ENCODE data around the gene PRKACA.

PRKACA gene

GRCh38 chr19:14091081-14091812, 26.3 kb downstream of the PRKACA start:
- no peak for TF ChIP-seq EZH2phosphoT487 (IDR thresholded peaks at IDR 0.05; ENCODE audit: low read depth)
- TF ChIP-seq CTCF (IDR thresholded peaks at IDR 0.05; ENCODE audit: low read depth, low read length): peak; percentile 69
- Histone ChIP-seq H3K27ac (ENCODE audit: low read length) (peak overlapping the region; percentile 76), H3K79me2 (ENCODE audit: low read length) (no peaks in the 10 kb centered on the region)

GRCh38 chr19:14090509-14091080, 27.0 kb downstream of the PRKACA start, which contains the start of gene SAMD1:
TSS of gene SAMD1 (minus strand) at chr19:14090751.
- H3K9me3 ChIP-seq (ENCODE audit: insufficient read depth, low read length): peaks cover 7% of the 10 kb centered on the region; the same call in 1 of the 2 replicates
- H3K27ac ChIP-seq (ENCODE audit: low read length): peak within 1 kb of the TSS; percentile 76
- 0 out of 2 replicates have a peak within 1 kb of the TSS, but pooled peaks have one; percentile 36 for H2AFZ ChIP-seq (ENCODE audit: low read depth, low read length)
- no peaks in the 10 kb centered on the region for H4K20me1 ChIP-seq (ENCODE audit: insufficient read depth, low read length)
- no peaks in the 10 kb centered on the region for H3K27me3 ChIP-seq (ENCODE audit: low read depth, low read length)
- H3K4me2 ChIP-seq (ENCODE audit: low read length): peak within 1 kb of the TSS; percentile 92
- peaks cover 23% of the 10 kb centered on the region for H3K36me3 ChIP-seq (replicated peaks; ENCODE audit: low read depth, low read length)
- no peaks in the 10 kb centered on the region for H3K79me2 ChIP-seq (ENCODE audit: low read length)
- peak within 1 kb of the TSS; percentile 89 for H3K9ac ChIP-seq (ENCODE audit: low read length)
- H3K4me3 ChIP-seq (ENCODE audit: low read length): peak within 1 kb of the TSS; percentile 88
- no peak for TF ChIP-seq EZH2phosphoT487 (IDR thresholded peaks at IDR 0.05; ENCODE audit: low read depth)
- no peak for TF ChIP-seq CTCF (IDR thresholded peaks at IDR 0.05; ENCODE audit: low read depth, low read length)
- peaks cover 12% of the 10 kb centered on the region for H3K4me1 ChIP-seq (ENCODE audit: low read length)

More at GRCh38 chr19:14091081-14091812, 26.3 kb downstream of the PRKACA start:
- H2AFZ ChIP-seq (ENCODE audit: low read depth, low read length): no peak overlapping the region
- H3K9ac ChIP-seq (ENCODE audit: low read length): peak overlapping the region; percentile 89
- no peaks in the 10 kb centered on the region for H4K20me1 ChIP-seq (ENCODE audit: insufficient read depth, low read length)
- no peaks in the 10 kb centered on the region for H3K27me3 ChIP-seq (ENCODE audit: low read depth, low read length)
- H3K4me1 ChIP-seq (ENCODE audit: low read length): peaks cover 12% of the 10 kb centered on the region
- peak overlapping the region; percentile 92 for H3K4me2 ChIP-seq (ENCODE audit: low read length)
- peaks cover 7% of the 10 kb centered on the region; the same call in 1 of the 2 replicates for H3K9me3 ChIP-seq (ENCODE audit: insufficient read depth, low read length)
- H3K4me3 ChIP-seq (ENCODE audit: low read length): peak overlapping the region; percentile 86
- H3K36me3 ChIP-seq (replicated peaks; ENCODE audit: low read depth, low read length): peaks cover 23% of the 10 kb centered on the region

- Histone ChIP-seq H3K4me2 (ENCODE audit: low read length) (peak overlapping the region; percentile 86), H3K9me3 (ENCODE audit: insufficient read depth, low read length) (peaks cover 7% of the 10 kb centered on the region; the same call in 1 of the 2 replicates), H3K4me3 (ENCODE audit: low read length) (peak overlapping the region; percentile 88), H3K9ac (ENCODE audit: low read length) (peak overlapping the region; percentile 76), H2AFZ (ENCODE audit: low read depth, low read length) (peak overlapping the region; percentile 36; the same call in 1 of the 2 replicates), H3K36me3 (replicated peaks; ENCODE audit: low read depth, low read length) (peaks cover 23% of the 10 kb centered on the region), H3K4me1 (ENCODE audit: low read length) (peaks cover 12% of the 10 kb centered on the region), H4K20me1 (ENCODE audit: insufficient read depth, low read length) (no peaks in the 10 kb centered on the region), H3K27ac (ENCODE audit: low read length) (peak overlapping the region; percentile 54; the same call in 1 of the 2 replicates), H3K79me2 (ENCODE audit: low read length) (no peaks in the 10 kb centered on the region), H3K27me3 (ENCODE audit: low read depth, low read length) (no peaks in the 10 kb centered on the region)
- TF ChIP-seq EZH2phosphoT487 (IDR thresholded peaks at IDR 0.05; ENCODE audit: low read depth) (no peak), CTCF (IDR thresholded peaks at IDR 0.05; ENCODE audit: low read depth, low read length) (no peak)
Measured at GRCh38 chr19:14089662-14090508, 27.7 kb downstream of the PRKACA start.
